ENCODE data around the gene CXorf49.
A peak's percentile ranks its signal among the peaks of the same experiment; 100 is the strongest.
"Not testable (repeated sequence)": the region's sequence is repeated elsewhere in the genome, so short reads cannot be mapped to it uniquely, and the experiment has no call there.

CXorf49 gene

DNA sequence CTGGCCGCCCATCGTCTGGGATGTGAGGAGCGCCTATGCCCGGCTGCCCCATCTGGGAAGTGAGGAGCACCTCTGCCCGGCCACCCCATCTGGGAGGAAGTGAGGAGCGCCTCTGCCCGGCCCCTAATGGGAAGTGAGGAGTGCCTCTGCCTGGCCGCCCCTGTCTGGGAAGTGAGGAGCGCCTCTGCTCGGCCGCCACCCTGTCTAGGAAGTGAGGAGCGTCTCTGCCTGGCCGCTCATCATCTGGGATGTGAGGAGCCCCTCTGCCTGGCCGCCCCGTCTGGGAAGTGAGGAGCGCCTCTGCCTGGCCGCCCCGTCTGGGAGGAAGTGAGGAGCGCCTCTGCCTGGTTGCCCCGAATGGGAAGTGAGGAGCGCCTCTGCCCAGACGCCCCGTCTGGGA lies 42.4 kb downstream of the CXorf49 start:
- not testable (repeated sequence) for DNase-seq (ENCODE audit: low read depth in 2 of 2, low spot score in 1 of 2)

- DNase-seq (ENCODE audit: low read depth in 2 of 2, low spot score in 1 of 2) = no peak
These were observed 46.1 kb downstream of the CXorf49 start for GRCh38 chrX:71671938-71672337.

DNA sequence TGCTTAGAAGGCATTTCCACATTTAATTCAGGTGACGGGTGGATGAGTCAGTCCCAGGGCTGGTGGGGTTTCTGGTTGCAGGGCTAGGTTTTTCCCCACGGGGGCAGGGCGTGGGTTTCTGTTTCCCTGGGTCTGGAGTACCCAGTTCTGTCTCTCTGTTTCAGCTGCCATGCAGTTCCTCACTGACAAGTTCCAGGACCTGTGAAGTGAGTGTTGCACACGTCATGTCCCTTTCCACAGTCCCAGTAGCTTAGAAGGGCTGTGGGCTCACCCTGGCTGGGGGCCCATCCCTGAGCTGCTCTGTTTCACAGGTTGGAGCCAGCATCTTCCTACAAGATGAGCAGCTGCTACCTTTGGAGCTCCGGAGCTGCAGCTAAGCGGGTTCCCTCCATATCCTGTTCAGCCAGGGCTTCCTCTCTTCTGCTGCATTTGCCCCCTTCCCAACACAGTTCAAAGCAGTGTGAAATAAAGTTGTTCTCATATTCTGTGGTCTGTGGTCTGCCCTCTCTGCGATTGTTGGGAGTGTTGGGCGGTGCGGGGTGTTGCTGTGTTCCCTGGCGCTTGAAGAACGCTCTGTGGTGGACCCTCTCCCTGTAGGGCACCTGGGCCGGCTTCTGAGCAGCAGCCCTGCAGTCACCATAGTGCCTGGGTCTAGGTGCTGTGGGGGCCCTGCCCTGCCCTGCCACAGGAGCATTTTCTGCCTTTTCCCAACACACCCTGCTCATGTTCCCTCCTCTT lies 46.9 kb downstream of the CXorf49 start:
- DNase-seq (ENCODE audit: low read depth in 2 of 2, low spot score in 1 of 2) = peak; percentile 25 to 34

DNA sequence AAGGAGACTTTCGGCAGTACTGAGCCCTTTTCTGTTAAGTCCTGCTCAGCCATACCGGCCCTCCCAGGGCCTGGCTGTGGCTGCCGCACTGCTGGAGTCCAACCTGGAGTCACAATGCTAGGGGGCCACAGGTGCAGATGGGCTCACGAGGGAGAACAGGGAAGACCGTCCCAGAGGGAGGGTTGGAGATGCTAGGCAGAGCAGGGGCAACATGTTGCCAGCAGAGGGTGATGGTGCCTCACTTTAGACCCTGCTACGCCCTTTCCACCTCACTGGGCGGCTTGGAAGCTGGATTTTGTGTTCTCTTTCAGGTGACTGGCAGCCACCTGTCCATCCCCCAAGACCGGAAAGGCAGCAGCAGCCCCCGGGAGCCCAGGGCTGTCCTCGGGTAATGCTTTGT lies 48.1 kb downstream of the CXorf49 start:
- DNase-seq (ENCODE audit: low read depth in 2 of 2, low spot score in 1 of 2) = not testable (repeated sequence)

GRCh38 chrX:71669492-71669891 lies 48.6 kb downstream of the CXorf49 start:
- no peak for DNase-seq (ENCODE audit: low read depth in 2 of 2, low spot score in 1 of 2)

GRCh38 chrX:71668248-71668595 lies 49.9 kb downstream of the CXorf49 start:
- no peak for DNase-seq (ENCODE audit: low read depth in 2 of 2, low spot score in 1 of 2)

GRCh38 chrX:71667328-71668247 lies 50.5 kb downstream of the CXorf49 start, which contains the start of gene LOC101059915:
Gene LOC101059915, plus strand, starts transcription at chrX:71667546.
- no peak for DNase-seq (ENCODE audit: low read depth in 2 of 2, low spot score in 1 of 2)

GRCh38 chrX:71666240-71667223 lies 51.6 kb downstream of the CXorf49 start:
- DNase-seq (ENCODE audit: low read depth in 2 of 2, low spot score in 1 of 2) = no peak

- no peak for DNase-seq (ENCODE audit: low read depth in 2 of 2, low spot score in 1 of 2)
These were observed 52.3 kb downstream of the CXorf49 start for GRCh38 chrX:71665747-71666146.

GRCh38 chrX:71664889-71665491 lies 53.1 kb downstream of the CXorf49 start:
- no peak for DNase-seq (ENCODE audit: low read depth in 2 of 2, low spot score in 1 of 2)
